HG02840 (cell line): ENCODE results near the gene DIS3L2.
"Not testable (repeated sequence)": the region's sequence is repeated elsewhere in the genome, so short reads cannot be mapped to it uniquely, and the experiment has no call there.

Experiments
- ATAC-seq: cut with Tn5 transposase; IDR thresholded peaks from one replicate; pipeline ENCODE4 v1.9.1; 2021; ENCODE audit warnings: mild to moderate bottlenecking, moderate library complexity, moderate number of reproducible peaks; ENCODE audit not compliant: unreplicated experiment, low FRiP score

The DIS3L2 gene

GRCh38 chr2:232376713-232377112, 415.2 kb downstream of the DIS3L2 start:
- ATAC-seq: no peak

- ATAC-seq: no peak
Observed at GRCh38 chr2:232377319-232377718, 415.8 kb downstream of the DIS3L2 start.

- ATAC-seq: no peak
Observed at GRCh38 chr2:232377841-232378734, 416.6 kb downstream of the DIS3L2 start.

- not testable (repeated sequence) for ATAC-seq
Observed at GRCh38 chr2:232378735-232379151, 417.2 kb downstream of the DIS3L2 start, which contains the start of gene ALPP. Gene ALPP, plus strand, starts transcription at chr2:232378751. Its CDS starts 52 bp downstream, at chr2:232378803.

- ATAC-seq: not testable (repeated sequence)
Observed at GRCh38 chr2:232379610-232380590, 418.4 kb downstream of the DIS3L2 start.

- ATAC-seq: not testable (repeated sequence)
Observed at GRCh38 chr2:232381204-232382031, 419.9 kb downstream of the DIS3L2 start.

GRCh38 chr2:232382331-232383225, 421.1 kb downstream of the DIS3L2 start:
- no peak for ATAC-seq

- no peak for ATAC-seq
Observed at GRCh38 chr2:232384466-232384865, 423.0 kb downstream of the DIS3L2 start.

- ATAC-seq: not testable (repeated sequence)
Observed at GRCh38 chr2:232385058-232385457, 423.5 kb downstream of the DIS3L2 start.

GRCh38 chr2:232385660-232386489, 424.4 kb downstream of the DIS3L2 start:
- no peak for ATAC-seq

- no peak for ATAC-seq
Observed at GRCh38 chr2:232386490-232386739, 424.9 kb downstream of the DIS3L2 start.
